HuH-7.5 (cell line): ENCODE data around the gene TCTN1.
"Not testable (repeated sequence)": the region's sequence is repeated elsewhere in the genome, so short reads cannot be mapped to it uniquely, and the experiment has no call there.

ENCODE experiments used
- DNase-seq: peaks from one replicate; pipeline ENCODE4 v3.0.0; 2011; ENCODE audit warnings: low spot score

The TCTN1 gene

GRCh38 chr12:110638796-110639195, 24.9 kb downstream of the TCTN1 start:
- DNase-seq = no peak

GRCh38 chr12:110639336-110640141, 25.6 kb downstream of the TCTN1 start:
- no peak for DNase-seq

GRCh38 chr12:110640275-110641025, 26.5 kb downstream of the TCTN1 start:
- DNase-seq = no peak

- no peak for DNase-seq
These were observed 27.6 kb downstream of the TCTN1 start for GRCh38 chr12:110641521-110641920.

- no peak for DNase-seq
These were observed 33.7 kb downstream of the TCTN1 start for GRCh38 chr12:110647631-110648040.

- no peak for DNase-seq
These were observed 35.5 kb downstream of the TCTN1 start for GRCh38 chr12:110649341-110649847.

- DNase-seq = not testable (repeated sequence)
These were observed 40.3 kb downstream of the TCTN1 start for GRCh38 chr12:110654238-110654637.

GRCh38 chr12:110656071-110656655, 42.2 kb downstream of the TCTN1 start:
- DNase-seq = no peak

GRCh38 chr12:110657747-110658146, 43.8 kb downstream of the TCTN1 start:
- DNase-seq = no peak

GRCh38 chr12:110658242-110658641, 44.3 kb downstream of the TCTN1 start:
- DNase-seq = no peak

- DNase-seq = no peak
These were observed 44.9 kb downstream of the TCTN1 start for GRCh38 chr12:110658878-110659277.

- no peak for DNase-seq
These were observed 47.5 kb downstream of the TCTN1 start for GRCh38 chr12:110661337-110661972.

GRCh38 chr12:110666892-110667291, 53.0 kb downstream of the TCTN1 start:
- no peak for DNase-seq

GRCh38 chr12:110667671-110668070, 53.7 kb downstream of the TCTN1 start:
- DNase-seq = no peak

- no peak for DNase-seq
These were observed 54.7 kb downstream of the TCTN1 start for GRCh38 chr12:110668480-110669192.

GRCh38 chr12:110669193-110669502, 55.2 kb downstream of the TCTN1 start:
- DNase-seq = no peak

GRCh38 chr12:110670161-110670701, 56.3 kb downstream of the TCTN1 start:
- DNase-seq = no peak

- no peak for DNase-seq
These were observed 62.2 kb downstream of the TCTN1 start for GRCh38 chr12:110676171-110676570.

GRCh38 chr12:110677206-110677911, 63.4 kb downstream of the TCTN1 start:
- DNase-seq = no peak

GRCh38 chr12:110677982-110678381, 64.1 kb downstream of the TCTN1 start:
- DNase-seq = no peak

- no peak for DNase-seq
These were observed 65.3 kb downstream of the TCTN1 start for GRCh38 chr12:110679201-110679600.
